ENCODE results near the gene SNAPC4.

GRCh38 chr9:136418182-136419091, 18.5 kb upstream of the SNAPC4 start:
- TF ChIP-seq, protein P1, sequence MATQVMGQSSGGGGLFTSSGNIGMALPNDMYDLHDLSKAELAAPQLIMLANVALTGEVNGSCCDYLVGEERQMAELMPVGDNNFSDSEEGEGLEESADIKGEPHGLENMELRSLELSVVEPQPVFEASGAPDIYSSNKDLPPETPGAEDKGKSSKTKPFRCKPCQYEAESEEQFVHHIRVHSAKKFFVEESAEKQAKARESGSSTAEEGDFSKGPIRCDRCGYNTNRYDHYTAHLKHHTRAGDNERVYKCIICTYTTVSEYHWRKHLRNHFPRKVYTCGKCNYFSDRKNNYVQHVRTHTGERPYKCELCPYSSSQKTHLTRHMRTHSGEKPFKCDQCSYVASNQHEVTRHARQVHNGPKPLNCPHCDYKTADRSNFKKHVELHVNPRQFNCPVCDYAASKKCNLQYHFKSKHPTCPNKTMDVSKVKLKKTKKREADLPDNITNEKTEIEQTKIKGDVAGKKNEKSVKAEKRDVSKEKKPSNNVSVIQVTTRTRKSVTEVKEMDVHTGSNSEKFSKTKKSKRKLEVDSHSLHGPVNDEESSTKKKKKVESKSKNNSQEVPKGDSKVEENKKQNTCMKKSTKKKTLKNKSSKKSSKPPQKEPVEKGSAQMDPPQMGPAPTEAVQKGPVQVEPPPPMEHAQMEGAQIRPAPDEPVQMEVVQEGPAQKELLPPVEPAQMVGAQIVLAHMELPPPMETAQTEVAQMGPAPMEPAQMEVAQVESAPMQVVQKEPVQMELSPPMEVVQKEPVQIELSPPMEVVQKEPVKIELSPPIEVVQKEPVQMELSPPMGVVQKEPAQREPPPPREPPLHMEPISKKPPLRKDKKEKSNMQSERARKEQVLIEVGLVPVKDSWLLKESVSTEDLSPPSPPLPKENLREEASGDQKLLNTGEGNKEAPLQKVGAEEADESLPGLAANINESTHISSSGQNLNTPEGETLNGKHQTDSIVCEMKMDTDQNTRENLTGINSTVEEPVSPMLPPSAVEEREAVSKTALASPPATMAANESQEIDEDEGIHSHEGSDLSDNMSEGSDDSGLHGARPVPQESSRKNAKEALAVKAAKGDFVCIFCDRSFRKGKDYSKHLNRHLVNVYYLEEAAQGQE (IDR thresholded peaks at IDR 0.05; ENCODE audit: low read depth), result no peak
- TF ChIP-seq RAD21 (IDR thresholded peaks at IDR 0.05; ENCODE audit: low read depth) (no peak), ZBTB7A (IDR thresholded peaks at IDR 0.05; ENCODE audit: low read depth) (no peak), EP300 (IDR thresholded peaks at IDR 0.05; ENCODE audit: borderline replicate concordance) (no peak), TCF12 (IDR thresholded peaks at IDR 0.05; ENCODE audit: low read depth) (no peak), CEBPB (IDR thresholded peaks at IDR 0.05) (no peak), NFIC (IDR thresholded peaks at IDR 0.05) (no peak), TAF1 (IDR thresholded peaks at IDR 0.05; ENCODE audit: low read depth) (no peak), YY1 (IDR thresholded peaks at IDR 0.05; ENCODE audit: low read depth) (no peak), TEAD4 (IDR thresholded peaks at IDR 0.05) (no peak)
